IPS DF 6.9 (cell line): Measurements from ENCODE around the gene DTX4.

Source experiments
- DNase-seq: peaks from one replicate; pipeline ENCODE4 v3.0.0-alpha.2; 2013; ENCODE audit warnings: low read depth, low spot score
- H3K27ac ChIP-seq: one replicate; pipeline ENCODE4 v1.5.1; 2013; ENCODE audit warnings: low read length, control low read depth
- H3K27me3 ChIP-seq: 2 replicates; pipeline ENCODE4 v1.6.1; 2013; ENCODE audit warnings: mild to moderate bottlenecking, low read length; ENCODE audit not compliant: control insufficient read depth, insufficient read depth
- H3K36me3 ChIP-seq: 2 replicates; pipeline ENCODE4 v1.6.1; 2013; ENCODE audit warnings: low read length; ENCODE audit not compliant: control insufficient read depth, insufficient read depth
- H3K4me1 ChIP-seq: 2 replicates; pipeline ENCODE4 v1.6.1; 2013; ENCODE audit warnings: low read length; ENCODE audit not compliant: control insufficient read depth, insufficient read depth
- H3K4me3 ChIP-seq: 2 replicates; pipeline ENCODE4 v1.5.1; 2013; ENCODE audit warnings: mild to moderate bottlenecking, low read length
- H3K9me3 ChIP-seq: 2 replicates; pipeline ENCODE4 v1.6.1; 2013; ENCODE audit warnings: low read length, inconsistent platforms; ENCODE audit not compliant: control insufficient read depth, insufficient read depth
- WGBS: extraction: QIAGEN DNeasy Blood & Tissue Kit; methylation state at CpG from one replicate; pipeline ENCODE4 v1.1.7; 2013; ENCODE audit warnings: mixed read lengths, missing lambda C conversion rate; ENCODE audit not compliant: insufficient read length, insufficient coverage; 5-methylcytosine and 5-hydroxymethylcytosine counted together

The DTX4 gene

DNA sequence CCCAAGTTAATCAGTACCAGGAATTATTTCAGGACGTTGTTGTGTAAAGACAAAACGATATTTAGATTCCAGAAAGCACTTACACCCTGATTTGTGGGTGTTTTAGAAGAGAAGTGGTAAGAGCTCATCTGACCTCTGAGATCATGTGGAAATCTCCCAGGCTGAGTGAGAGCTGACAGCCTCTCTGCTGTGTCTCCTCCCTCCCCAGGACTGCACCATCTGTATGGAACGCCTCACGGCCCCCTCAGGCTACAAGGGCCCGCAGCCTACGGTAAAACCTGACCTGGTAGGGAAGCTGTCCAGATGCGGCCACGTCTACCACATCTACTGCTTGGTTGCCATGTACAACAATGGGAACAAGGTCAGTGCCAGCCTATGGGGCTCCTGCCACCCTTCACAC lies 20.0 kb downstream of the DTX4 start:
- Histone ChIP-seq H3K36me3 (peaks cover 7% of the 10 kb centered on the region; the same call in 1 of the 2 replicates), H3K27ac (no peak overlapping the region), H3K4me3 (no peak overlapping the region), H3K9me3 (no peaks in the 10 kb centered on the region; the same call in 1 of the 2 replicates), H3K4me1 (no peaks in the 10 kb centered on the region), H3K27me3 (no peaks in the 10 kb centered on the region)
- no CpG with 5 or more reads among the region's 8 CpGs for WGBS
- no peak for DNase-seq

DNA sequence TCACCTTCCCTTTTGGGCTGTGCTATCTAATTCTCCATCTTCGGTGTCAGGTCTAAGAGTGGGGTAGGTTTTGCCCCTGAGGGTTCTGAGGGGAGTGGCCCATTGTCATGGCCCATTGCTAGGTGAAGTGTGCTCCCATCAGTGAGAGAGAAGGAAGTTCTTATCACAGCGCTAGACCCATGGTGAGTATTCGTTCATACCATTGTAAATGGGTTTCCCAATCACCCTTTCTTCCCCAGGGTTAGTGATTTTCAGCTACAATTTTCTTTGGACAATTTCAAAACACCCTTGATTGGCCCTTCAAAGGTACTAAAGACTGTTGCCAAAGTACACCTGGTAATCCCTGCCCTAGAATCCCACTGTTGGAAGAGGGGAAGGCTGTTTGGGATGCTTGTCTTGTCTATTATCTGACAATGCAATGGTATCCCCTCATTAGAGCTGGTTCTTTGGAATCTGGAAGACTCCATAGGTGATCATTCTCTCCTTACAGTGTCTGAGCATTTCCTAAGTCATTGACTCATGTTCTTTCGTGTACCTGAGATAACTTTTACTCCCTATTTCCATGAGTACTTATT lies 20.6 kb downstream of the DTX4 start:
- Histone ChIP-seq H3K36me3 (peaks cover 7% of the 10 kb centered on the region; the same call in 1 of the 2 replicates), H3K4me3 (no peak overlapping the region)
- WGBS = no CpG with 5 or more reads among the region's 4 CpGs

DNA sequence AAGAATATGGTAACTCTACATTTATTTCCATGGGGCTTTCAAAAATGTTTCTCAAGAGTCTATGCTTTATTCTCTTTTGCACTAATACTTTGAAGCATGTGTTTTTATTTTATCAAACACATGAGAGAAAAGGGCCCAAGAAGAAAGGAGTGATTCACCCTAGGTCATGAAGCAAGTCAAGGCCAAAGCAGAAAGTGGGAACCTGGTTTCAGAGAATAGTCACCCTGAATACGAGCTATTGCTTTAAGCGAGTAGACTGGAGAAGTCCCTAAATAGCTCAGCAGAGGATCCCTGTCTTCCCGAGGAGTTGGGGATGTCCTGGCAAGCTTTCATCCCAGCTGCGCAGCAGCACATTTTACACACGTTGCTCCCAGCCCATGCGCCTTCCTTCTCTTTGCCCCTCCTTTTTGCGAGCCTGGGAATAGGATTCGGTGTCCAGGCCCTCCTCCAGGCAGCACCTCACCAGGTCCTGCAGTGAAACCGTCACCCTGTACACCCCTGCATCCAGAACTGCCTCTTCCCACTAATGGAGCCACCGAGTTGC lies 21.7 kb downstream of the DTX4 start:
- H3K27me3 ChIP-seq = no peaks in the 10 kb centered on the region
- WGBS = no CpG with 5 or more reads among the region's 10 CpGs

More for the DNA sequence above, 20.6 kb downstream of the DTX4 start:
- Histone ChIP-seq H3K9me3 (no peaks in the 10 kb centered on the region; the same call in 1 of the 2 replicates), H3K27ac (no peak overlapping the region), H3K4me1 (no peaks in the 10 kb centered on the region), H3K27me3 (no peaks in the 10 kb centered on the region)
- DNase-seq = no peak

DNA sequence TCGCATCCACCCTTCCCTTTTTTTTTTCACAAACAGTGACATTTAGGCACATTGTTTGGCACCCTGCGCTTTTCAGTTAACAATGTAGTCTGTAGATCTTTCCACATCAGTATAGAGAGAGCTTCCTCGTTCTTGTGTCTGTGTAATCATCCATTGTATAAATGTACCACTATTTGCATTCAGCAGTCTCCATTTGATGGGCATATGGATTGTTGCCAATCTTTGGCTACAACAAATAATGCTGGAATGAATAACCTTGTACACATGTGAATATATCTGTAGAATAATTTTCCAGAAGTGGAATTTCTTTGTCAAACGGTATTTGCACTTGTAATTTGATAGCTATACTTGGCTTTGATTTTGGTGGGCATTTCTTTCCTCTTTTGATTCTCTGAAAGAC lies 23.7 kb downstream of the DTX4 start:
- DNase-seq = no peak
- Histone ChIP-seq H3K36me3 (peaks cover 7% of the 10 kb centered on the region; the same call in 1 of the 2 replicates), H3K27ac (no peak overlapping the region), H3K27me3 (no peaks in the 10 kb centered on the region), H3K4me3 (no peak overlapping the region), H3K9me3 (no peaks in the 10 kb centered on the region; the same call in 1 of the 2 replicates), H3K4me1 (no peaks in the 10 kb centered on the region)
- no CpG with 5 or more reads among the region's 4 CpGs for WGBS

More for the DNA sequence above, 21.7 kb downstream of the DTX4 start:
- no peak for DNase-seq
- Histone ChIP-seq H3K4me3 (no peak overlapping the region), H3K9me3 (no peaks in the 10 kb centered on the region; the same call in 1 of the 2 replicates), H3K36me3 (peaks cover 7% of the 10 kb centered on the region; the same call in 1 of the 2 replicates), H3K4me1 (no peaks in the 10 kb centered on the region), H3K27ac (no peak overlapping the region)

DNA sequence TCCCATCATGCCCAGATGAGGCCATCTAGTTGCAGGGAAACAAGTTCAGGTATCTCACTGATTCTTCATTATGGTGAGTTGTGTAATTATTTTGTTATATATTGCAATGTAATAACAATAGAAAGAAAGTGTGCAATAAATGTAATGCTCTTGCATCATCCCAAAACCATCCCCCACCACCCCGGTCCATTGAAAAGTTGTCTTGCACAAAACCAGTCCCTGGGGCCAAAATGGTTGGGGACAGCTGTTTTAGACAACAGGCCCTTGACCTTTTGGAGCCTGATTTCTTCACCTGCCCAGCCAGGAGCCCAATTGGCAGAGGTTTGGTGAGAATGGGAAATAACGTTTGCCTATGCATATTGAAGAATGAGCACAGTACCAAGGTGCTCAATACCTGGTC lies 24.8 kb downstream of the DTX4 start:
- no CpG with 5 or more reads among the region's 2 CpGs for WGBS
- no peak for DNase-seq
- H3K4me1 ChIP-seq = no peaks in the 10 kb centered on the region
- no peak overlapping the region for H3K27ac ChIP-seq
- H3K36me3 ChIP-seq = peaks cover 7% of the 10 kb centered on the region; the same call in 1 of the 2 replicates
- no peaks in the 10 kb centered on the region for H3K27me3 ChIP-seq
- H3K4me3 ChIP-seq = no peak overlapping the region
- no peaks in the 10 kb centered on the region; the same call in 1 of the 2 replicates for H3K9me3 ChIP-seq

DNA sequence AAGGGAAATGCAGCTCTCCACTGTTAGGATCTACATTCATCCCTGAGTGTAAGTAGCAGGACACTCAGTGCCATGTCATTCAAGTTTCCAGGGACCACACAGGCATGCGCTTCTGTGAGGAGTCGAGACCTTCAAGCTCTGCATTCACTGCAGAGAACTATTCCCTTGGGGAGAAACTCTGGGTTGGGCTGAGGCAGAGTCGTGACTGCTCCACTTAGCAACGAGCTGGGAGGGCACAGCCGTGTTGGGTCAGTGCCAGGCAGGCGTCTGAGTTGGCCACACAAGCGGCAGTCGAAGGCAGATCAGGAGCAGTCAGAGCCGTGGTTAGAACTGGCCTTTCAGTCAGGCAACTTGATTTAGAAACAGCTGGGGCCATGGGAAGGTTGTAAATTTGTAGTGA lies 26.1 kb downstream of the DTX4 start:
- no peaks in the 10 kb centered on the region for H3K27me3 ChIP-seq
- H3K4me1 ChIP-seq = no peaks in the 10 kb centered on the region
- no peak overlapping the region for H3K4me3 ChIP-seq
- H3K36me3 ChIP-seq = peaks cover 7% of the 10 kb centered on the region; the same call in 1 of the 2 replicates
- H3K9me3 ChIP-seq = no peaks in the 10 kb centered on the region; the same call in 1 of the 2 replicates
- no peak overlapping the region for H3K27ac ChIP-seq
- DNase-seq = no peak
- no CpG with 5 or more reads among the region's 9 CpGs for WGBS

DNA sequence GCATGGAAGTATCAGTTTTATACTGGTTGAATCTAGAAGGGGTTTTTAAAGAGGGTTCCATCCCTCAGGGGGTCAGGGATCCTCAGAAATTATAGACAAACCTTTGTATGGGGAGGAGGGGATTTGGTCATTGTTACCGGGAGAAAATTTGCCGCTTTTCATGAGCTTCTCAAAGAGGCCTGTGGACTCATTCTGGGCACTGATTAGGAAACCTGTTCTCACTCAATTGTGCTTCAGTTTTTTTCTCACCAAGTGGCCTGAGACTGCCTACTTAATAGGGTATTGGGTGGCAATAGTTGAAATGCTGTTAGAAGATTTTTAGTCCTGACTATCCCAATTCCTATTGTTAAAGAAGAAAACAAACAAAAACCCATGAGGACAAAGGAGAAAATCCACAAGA lies 26.8 kb downstream of the DTX4 start:
- Histone ChIP-seq H3K9me3 (no peaks in the 10 kb centered on the region; the same call in 1 of the 2 replicates), H3K27me3 (no peaks in the 10 kb centered on the region), H3K36me3 (peaks cover 7% of the 10 kb centered on the region; the same call in 1 of the 2 replicates), H3K4me1 (no peaks in the 10 kb centered on the region), H3K27ac (no peak overlapping the region), H3K4me3 (no peak overlapping the region)
- WGBS = no CpG with 5 or more reads among the region's 2 CpGs
- DNase-seq = no peak

DNA sequence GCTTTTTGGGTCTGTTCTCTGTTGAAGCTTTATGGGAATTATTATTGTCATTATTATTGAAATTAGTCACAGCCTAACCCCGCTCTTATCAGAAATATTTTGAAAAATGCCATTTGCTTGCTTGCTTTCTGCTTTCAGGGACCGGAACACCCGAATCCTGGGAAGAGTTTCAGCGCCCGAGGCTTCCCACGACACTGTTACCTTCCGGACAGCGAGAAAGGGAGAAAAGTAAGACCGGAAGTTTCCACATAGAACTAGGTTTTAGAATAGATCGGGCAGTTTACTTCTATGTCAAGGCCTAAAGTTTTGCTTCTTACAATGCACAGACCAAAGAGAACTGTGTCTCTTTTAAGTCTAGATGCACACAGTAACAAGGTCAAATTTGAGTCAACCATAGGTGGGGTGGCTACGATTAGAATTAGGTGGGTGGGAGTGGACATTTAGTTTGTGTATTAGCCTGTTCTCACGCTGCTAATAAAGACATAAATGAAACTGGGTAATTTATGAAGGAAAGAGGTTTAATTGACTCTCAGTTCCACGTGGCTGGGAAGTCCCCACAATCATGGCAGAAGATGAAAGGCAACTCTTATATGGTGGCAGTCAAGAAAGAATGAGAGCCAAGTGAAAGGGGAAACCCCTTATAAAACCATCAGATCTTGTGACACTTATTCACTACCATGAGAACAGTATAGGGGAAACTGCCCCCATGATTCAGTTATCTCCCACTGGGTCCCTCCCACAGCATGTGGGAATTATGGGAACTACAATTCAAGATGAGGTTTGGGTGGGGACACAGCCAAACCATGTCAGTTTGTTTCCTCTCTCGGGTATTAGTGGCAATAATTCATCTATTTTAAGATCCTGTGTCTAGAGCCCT lies 27.9 kb downstream of the DTX4 start:
- no peaks in the 10 kb centered on the region for H3K27me3 ChIP-seq
- no peak for DNase-seq
- no CpG with 5 or more reads among the region's 14 CpGs for WGBS
- peaks cover 7% of the 10 kb centered on the region; the same call in 1 of the 2 replicates for H3K36me3 ChIP-seq
- no peak overlapping the region for H3K4me3 ChIP-seq
- no peaks in the 10 kb centered on the region; the same call in 1 of the 2 replicates for H3K9me3 ChIP-seq
- no peaks in the 10 kb centered on the region for H3K4me1 ChIP-seq
- no peak overlapping the region for H3K27ac ChIP-seq

DNA sequence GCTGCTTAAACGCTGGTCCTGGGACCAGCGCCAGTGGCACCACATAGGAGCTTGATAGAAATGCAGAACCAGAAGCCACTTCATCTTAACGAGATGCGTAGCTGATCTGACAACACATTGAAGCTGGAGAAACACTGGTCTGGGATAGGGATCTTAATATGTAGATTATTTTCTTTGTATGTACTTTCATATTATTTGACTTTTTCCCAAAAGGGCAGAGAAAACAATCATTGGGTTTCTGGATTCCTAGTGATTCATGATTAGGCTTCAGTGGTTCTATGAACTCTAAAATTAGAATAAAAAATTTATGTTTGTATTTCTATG lies 28.5 kb downstream of the DTX4 start:
- Histone ChIP-seq H3K4me1 (no peaks in the 10 kb centered on the region), H3K27ac (no peak overlapping the region), H3K27me3 (no peaks in the 10 kb centered on the region), H3K36me3 (peaks cover 5% of the 10 kb centered on the region; the same call in 1 of the 2 replicates), H3K9me3 (no peaks in the 10 kb centered on the region; the same call in 1 of the 2 replicates), H3K4me3 (no peak overlapping the region)
- WGBS = no CpG with 5 or more reads among the region's 4 CpGs
- no peak for DNase-seq

DNA sequence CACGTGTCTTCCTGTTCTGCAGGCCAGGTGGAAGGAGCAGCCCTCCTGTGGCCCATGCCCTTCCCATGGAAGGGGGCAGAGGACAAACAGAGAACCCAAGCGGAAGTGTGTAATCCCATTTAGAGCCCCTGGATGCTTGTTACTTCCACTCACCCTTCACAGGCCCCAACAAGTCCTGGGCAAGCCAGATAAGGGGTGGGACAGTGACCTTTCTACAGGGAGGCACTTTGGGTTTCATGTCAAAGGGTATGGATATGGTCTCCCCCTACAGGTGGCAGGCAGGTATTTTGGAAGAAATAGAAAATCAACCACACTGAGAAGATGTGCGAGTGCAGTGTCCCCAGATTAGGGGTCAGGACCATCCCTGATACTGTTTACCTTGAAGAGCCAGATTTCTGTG lies 29.4 kb downstream of the DTX4 start:
- DNase-seq = no peak
- H3K27ac ChIP-seq = no peak overlapping the region
- no CpG with 5 or more reads among the region's 3 CpGs for WGBS
- H3K9me3 ChIP-seq = no peaks in the 10 kb centered on the region
- H3K4me1 ChIP-seq = no peaks in the 10 kb centered on the region
- peaks cover 5% of the 10 kb centered on the region; the same call in 1 of the 2 replicates for H3K36me3 ChIP-seq
- no peak overlapping the region for H3K4me3 ChIP-seq
- H3K27me3 ChIP-seq = no peaks in the 10 kb centered on the region
